ENCODE measurements around the gene TCAF1.

TCAF1 gene

GRCh38 chr7:143934526-143935325, 32.8 kb upstream of the TCAF1 start, which contains the start of gene OR2F2:
Gene OR2F2 (plus strand): TSS chr7:143935233. CDS start chr7:143935233, 0 bp downstream.
- no peak within 1 kb of the TSS for H3K4me3 ChIP-seq (ENCODE audit: low read length)
- DNase-seq (ENCODE audit: low read depth) = peak; percentile 37
- no peak for TF ChIP-seq CTCF (conservative IDR thresholded peaks at IDR 0.05; ENCODE audit: low read depth, low read length)

- DNase-seq (ENCODE audit: low read depth) = no peak
- no peak for TF ChIP-seq CTCF (conservative IDR thresholded peaks at IDR 0.05; ENCODE audit: low read depth, low read length)
- H3K4me3 ChIP-seq (ENCODE audit: low read length) = no peak overlapping the region
These were observed 29.8 kb upstream of the TCAF1 start for GRCh38 chr7:143931739-143932138.

- TF ChIP-seq CTCF (conservative IDR thresholded peaks at IDR 0.05; ENCODE audit: low read depth, low read length) = no peak
- no peak for DNase-seq (ENCODE audit: low read depth)
- no peak overlapping the region for H3K4me3 ChIP-seq (ENCODE audit: low read length)
These were observed 27.4 kb upstream of the TCAF1 start for GRCh38 chr7:143929224-143929920.

- H3K4me3 ChIP-seq (ENCODE audit: low read length) = no peak overlapping the region
- no peak for TF ChIP-seq CTCF (conservative IDR thresholded peaks at IDR 0.05; ENCODE audit: low read depth, low read length)
- no peak for DNase-seq (ENCODE audit: low read depth)
These were observed 22.9 kb upstream of the TCAF1 start for GRCh38 chr7:143924851-143925250.

- no peak for DNase-seq (ENCODE audit: low read depth)
- H3K4me3 ChIP-seq (ENCODE audit: low read length) = no peak overlapping the region
- no peak for TF ChIP-seq CTCF (conservative IDR thresholded peaks at IDR 0.05; ENCODE audit: low read depth, low read length)
These were observed 13.1 kb upstream of the TCAF1 start for GRCh38 chr7:143914938-143915652.

- no peak for TF ChIP-seq CTCF (conservative IDR thresholded peaks at IDR 0.05; ENCODE audit: low read depth, low read length)
- DNase-seq (ENCODE audit: low read depth) = no peak
- no peak overlapping the region for H3K4me3 ChIP-seq (ENCODE audit: low read length)
These were observed 12.1 kb upstream of the TCAF1 start for GRCh38 chr7:143913945-143914615.
